OCI-LY7 (cell line): ENCODE results near the gene PATJ.

Experiments
- EZH2phosphoT487 ChIP-seq: fragments of 200-600 bp; sonication (generic); IDR thresholded peaks from 2 replicates; pipeline ENCODE4 v1.6.1; 2018; ENCODE audit warnings: low read depth, borderline replicate concordance, mild to moderate bottlenecking, mixed run types, antibody characterized with exemption, low read length, moderate library complexity, mixed read lengths
- TF ChIP-seq, protein P1 (sequence below): fragments of 200-600 bp; sonication (generic); conservative IDR thresholded peaks from 2 replicates; pipeline ENCODE4 v1.5.1; 2014; ENCODE audit warnings: mild to moderate bottlenecking, antibody characterized with exemption, low read length, moderate library complexity, mixed read lengths

DNA sequence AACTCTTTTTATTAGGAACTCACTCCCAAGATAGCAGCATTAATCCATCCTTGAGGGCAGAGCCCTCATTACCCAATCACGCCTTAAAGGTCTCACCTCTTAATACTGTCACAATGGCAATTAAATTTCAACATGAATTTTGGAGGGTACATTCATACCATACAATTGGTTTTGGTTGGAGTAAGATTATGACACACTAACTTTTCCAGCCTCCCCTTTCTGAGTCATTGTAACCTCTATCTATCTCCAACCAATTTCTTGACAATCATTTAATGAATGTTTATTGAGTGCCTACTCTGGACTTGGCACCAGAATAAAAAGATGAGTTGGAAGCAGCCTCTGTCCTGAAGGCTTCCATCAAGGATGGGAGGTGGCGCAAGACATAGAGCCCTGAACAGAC is 358.2 kb downstream of the PATJ start:
- TF ChIP-seq, protein P1, sequence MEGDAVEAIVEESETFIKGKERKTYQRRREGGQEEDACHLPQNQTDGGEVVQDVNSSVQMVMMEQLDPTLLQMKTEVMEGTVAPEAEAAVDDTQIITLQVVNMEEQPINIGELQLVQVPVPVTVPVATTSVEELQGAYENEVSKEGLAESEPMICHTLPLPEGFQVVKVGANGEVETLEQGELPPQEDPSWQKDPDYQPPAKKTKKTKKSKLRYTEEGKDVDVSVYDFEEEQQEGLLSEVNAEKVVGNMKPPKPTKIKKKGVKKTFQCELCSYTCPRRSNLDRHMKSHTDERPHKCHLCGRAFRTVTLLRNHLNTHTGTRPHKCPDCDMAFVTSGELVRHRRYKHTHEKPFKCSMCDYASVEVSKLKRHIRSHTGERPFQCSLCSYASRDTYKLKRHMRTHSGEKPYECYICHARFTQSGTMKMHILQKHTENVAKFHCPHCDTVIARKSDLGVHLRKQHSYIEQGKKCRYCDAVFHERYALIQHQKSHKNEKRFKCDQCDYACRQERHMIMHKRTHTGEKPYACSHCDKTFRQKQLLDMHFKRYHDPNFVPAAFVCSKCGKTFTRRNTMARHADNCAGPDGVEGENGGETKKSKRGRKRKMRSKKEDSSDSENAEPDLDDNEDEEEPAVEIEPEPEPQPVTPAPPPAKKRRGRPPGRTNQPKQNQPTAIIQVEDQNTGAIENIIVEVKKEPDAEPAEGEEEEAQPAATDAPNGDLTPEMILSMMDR, result no peak
- no peak for TF ChIP-seq EZH2phosphoT487
